Measurements from ENCODE around the gene CFAP99.

The CFAP99 gene

GRCh38 chr4:2388429-2389182 is 30.1 kb upstream of the CFAP99 start:
- TF ChIP-seq, protein P1, sequence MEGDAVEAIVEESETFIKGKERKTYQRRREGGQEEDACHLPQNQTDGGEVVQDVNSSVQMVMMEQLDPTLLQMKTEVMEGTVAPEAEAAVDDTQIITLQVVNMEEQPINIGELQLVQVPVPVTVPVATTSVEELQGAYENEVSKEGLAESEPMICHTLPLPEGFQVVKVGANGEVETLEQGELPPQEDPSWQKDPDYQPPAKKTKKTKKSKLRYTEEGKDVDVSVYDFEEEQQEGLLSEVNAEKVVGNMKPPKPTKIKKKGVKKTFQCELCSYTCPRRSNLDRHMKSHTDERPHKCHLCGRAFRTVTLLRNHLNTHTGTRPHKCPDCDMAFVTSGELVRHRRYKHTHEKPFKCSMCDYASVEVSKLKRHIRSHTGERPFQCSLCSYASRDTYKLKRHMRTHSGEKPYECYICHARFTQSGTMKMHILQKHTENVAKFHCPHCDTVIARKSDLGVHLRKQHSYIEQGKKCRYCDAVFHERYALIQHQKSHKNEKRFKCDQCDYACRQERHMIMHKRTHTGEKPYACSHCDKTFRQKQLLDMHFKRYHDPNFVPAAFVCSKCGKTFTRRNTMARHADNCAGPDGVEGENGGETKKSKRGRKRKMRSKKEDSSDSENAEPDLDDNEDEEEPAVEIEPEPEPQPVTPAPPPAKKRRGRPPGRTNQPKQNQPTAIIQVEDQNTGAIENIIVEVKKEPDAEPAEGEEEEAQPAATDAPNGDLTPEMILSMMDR (IDR thresholded peaks at IDR 0.05) = no peak
- intact Hi-C loops (cut with DNase I; ENCODE audit: low total_unique reads) = no loop called here
- Histone ChIP-seq H3K4me1 (peaks cover 0 to 6% (median 3%) of the 10 kb centered on the region in 4 donors), H3K27me3 (no peaks in the 10 kb centered on the region), H3K4me3 (no peak overlapping the region), H3K36me3 (no peaks in the 10 kb centered on the region), H3K9me3 (no peaks in the 10 kb centered on the region), H3K27ac (no peak overlapping the region)
- no peak for DNase-seq

DNA sequence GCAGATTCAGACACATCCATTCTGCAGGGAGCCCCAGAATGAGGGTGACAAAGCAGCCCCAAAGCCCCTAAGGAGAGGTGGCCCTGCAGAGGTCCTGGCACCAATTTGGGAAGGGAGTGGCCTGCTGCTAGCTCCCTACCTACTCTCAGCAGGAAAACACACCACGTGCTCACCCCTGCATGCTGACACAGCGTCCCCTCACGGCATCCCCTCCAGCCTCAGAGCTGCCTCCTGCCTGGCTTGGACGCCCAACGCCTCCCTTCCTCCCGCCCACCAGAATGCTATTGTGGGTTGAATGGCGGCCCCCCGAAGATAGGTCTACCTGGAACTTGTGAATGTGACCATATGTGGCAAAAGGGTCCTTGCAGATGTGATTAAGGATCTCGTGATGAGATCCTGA is 29.1 kb upstream of the CFAP99 start:
- H3K4me3 ChIP-seq = no peak overlapping the region
- no peak for DNase-seq
- TF ChIP-seq, protein P1 (IDR thresholded peaks at IDR 0.05) = no peak
- intact Hi-C loops (cut with DNase I; ENCODE audit: low total_unique reads) = no loop called here
- H3K27me3 ChIP-seq = peaks cover 0 to 7% of the 10 kb centered on the region in 2 donors
- H3K9me3 ChIP-seq = no peaks in the 10 kb centered on the region
- H3K4me1 ChIP-seq = peaks cover 0 to 9% (median 3%) of the 10 kb centered on the region in 4 donors
- no peaks in the 10 kb centered on the region for H3K36me3 ChIP-seq
- no peak overlapping the region for H3K27ac ChIP-seq

DNA sequence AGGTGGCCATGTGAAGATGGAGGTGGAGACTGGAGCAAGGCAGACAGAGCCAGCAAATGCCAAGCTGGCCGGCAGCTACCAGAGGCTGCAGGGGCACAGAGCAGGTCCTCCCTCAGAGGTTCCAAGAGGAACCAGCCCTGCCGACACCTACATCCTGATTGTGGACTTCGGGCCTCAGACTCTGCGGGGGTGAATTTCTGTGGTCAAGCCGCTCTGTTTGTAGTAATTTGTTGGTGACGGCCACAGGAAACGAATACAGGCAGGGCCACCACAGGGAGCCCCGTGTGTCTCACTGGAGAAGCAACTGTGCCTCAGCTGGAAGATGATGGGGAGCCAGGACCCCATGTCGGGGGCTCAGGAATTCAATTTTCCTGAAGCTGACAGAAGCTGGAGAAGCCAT is 28.6 kb upstream of the CFAP99 start:
- DNase-seq = no peak
- intact Hi-C loops (cut with DNase I; ENCODE audit: low total_unique reads) = no loop called here
- no peak overlapping the region for H3K4me3 ChIP-seq
- TF ChIP-seq, protein P1 (IDR thresholded peaks at IDR 0.05) = no peak
- no peak overlapping the region for H3K27ac ChIP-seq
- no peaks in the 10 kb centered on the region for H3K36me3 ChIP-seq
- H3K9me3 ChIP-seq = no peaks in the 10 kb centered on the region
- H3K4me1 ChIP-seq = peaks cover 0 to 9% (median 3%) of the 10 kb centered on the region in 4 donors
- H3K27me3 ChIP-seq = peaks cover 0 to 7% of the 10 kb centered on the region in 2 donors

DNA sequence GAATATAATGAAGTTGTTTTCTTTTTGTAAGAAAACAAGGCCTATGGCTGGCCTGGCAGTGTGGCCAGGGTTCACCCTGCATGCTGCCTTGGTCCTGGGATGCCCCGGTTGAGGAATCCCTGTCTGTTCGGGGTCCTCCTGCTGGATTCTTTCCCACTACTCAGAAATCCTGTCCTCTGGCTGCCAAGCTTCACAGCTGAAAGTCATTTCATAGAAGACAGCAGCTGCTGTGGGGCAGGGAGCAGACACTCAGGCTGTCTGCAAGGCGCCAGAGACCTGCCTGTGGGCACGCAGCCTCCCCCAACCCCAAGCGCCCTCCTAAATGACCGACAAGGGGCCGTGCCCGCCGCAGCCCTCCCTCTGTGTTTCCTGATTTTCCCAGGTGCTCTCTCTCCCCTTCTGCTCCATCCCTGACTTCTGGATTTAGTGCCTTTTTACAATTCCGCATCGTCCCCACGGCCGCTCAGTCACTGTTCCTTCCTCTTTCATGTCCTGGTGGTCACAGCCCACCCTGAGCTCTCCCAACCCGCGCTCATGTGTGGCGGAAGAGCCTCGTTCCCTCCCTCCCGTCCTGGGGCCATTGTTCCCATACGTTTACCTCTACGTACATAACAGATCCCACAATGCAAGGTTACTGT is 27.9 kb upstream of the CFAP99 start:
- intact Hi-C loops (cut with DNase I; ENCODE audit: low total_unique reads) = no loop called here

DNA sequence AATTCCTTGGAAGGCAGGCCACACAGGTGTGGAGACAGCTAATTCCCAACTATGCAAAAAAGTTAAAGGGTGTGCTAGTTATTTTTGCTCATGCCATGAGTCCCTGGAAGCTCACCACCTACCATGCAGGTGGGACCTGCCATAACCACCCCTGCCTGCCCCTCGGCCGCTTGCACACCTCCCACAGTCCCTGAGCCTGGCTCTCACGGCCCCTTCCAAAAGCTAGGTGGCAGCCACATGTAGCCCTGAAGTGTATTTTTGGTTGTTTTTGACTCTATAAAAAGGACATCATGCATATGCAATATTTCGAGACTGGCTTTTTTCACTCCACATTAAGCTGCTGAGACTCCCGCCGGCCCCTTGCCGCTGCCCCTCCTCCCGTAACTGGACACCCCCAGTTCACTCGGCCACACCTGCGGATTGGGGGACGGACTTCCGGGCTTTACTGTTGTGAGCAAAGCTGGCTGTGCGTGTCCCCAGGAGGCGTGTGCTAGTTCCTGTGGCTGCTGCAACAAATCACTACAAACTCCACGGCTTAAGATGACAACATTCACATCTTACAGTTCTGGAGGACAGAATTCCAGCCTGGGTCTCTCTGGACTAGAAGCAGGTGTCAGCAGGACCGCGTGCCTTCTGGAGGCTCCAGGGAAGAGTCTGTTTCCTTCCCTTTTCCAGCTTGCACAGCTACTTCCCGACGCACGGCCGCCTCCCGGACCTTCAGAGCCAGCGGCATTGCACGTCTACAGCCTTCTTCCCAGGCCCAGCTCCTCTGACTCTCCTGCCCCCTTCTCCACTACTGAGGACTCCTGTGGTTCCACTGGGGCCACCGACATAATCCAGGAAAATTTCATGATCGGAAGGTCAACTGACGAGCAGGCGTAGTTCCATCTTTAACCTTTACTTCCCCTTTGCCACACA is 25.1 kb upstream of the CFAP99 start:
- H3K27ac ChIP-seq = no peak overlapping the region
- DNase-seq = no peak
- peaks cover 0 to 15% of the 10 kb centered on the region in 2 donors for H3K27me3 ChIP-seq
- intact Hi-C loops (cut with DNase I; ENCODE audit: low total_unique reads) = no loop called here
- H3K9me3 ChIP-seq = no peaks in the 10 kb centered on the region
- TF ChIP-seq, protein P1 (IDR thresholded peaks at IDR 0.05) = no peak
- peaks cover 0 to 9% (median under 1%) of the 10 kb centered on the region in 4 donors for H3K4me1 ChIP-seq
- no peak overlapping the region for H3K4me3 ChIP-seq
- H3K36me3 ChIP-seq = no peaks in the 10 kb centered on the region

More for the DNA sequence above, 27.9 kb upstream of the CFAP99 start:
- TF ChIP-seq, protein P1 (IDR thresholded peaks at IDR 0.05) = no peak
- Histone ChIP-seq H3K4me1 (peaks cover 0 to 9% (median 3%) of the 10 kb centered on the region in 4 donors), H3K36me3 (no peaks in the 10 kb centered on the region), H3K27me3 (peaks cover 0 to 11% of the 10 kb centered on the region in 2 donors), H3K27ac (no peak overlapping the region), H3K9me3 (no peaks in the 10 kb centered on the region), H3K4me3 (no peak overlapping the region)
- no peak for DNase-seq
